SJCRH30 (cell line): ENCODE measurements around the gene MRAS. TPM values are rescaled to one million over a fixed set of nuclear protein-coding genes. Genes with fewer than 3 reads are reported as not detected.

Experiments used
- DNase-seq, 2 experiments: peaks; one replicate each; pipeline ENCODE4 v3.0.0-alpha.2; 2015 to 2020
- H3K27ac ChIP-seq: fragments of 250-450 bp; sonication (Bioruptor Pico); 2 replicates; pipeline ENCODE4 v1.5.1; 2020; ENCODE audit warnings: mild to moderate bottlenecking, moderate library complexity
- H3K27me3 ChIP-seq: fragments of 250-450 bp; sonication (Bioruptor Pico); 2 replicates; pipeline ENCODE4 v1.5.1; 2020; ENCODE audit warnings: mild to moderate bottlenecking, moderate library complexity
- H3K36me3 ChIP-seq: fragments of 250-450 bp; sonication (Bioruptor Pico); 2 replicates; pipeline ENCODE4 v1.5.1; 2020; ENCODE audit warnings: mild to moderate bottlenecking, moderate library complexity
- H3K4me1 ChIP-seq: fragments of 250-450 bp; sonication (Bioruptor Pico); 2 replicates; pipeline ENCODE4 v1.5.1; 2020; ENCODE audit warnings: mild to moderate bottlenecking, moderate library complexity
- H3K4me3 ChIP-seq: fragments of 250-450 bp; sonication (Bioruptor Pico); 2 replicates; pipeline ENCODE4 v1.5.1; 2020; ENCODE audit warnings: mild to moderate bottlenecking, moderate library complexity
- H3K9me3 ChIP-seq: fragments of 250-450 bp; sonication (Bioruptor Pico); replicated peaks from 2 replicates; pipeline ENCODE4 v1.5.1; 2020; ENCODE audit warnings: mild to moderate bottlenecking, moderate library complexity
- total RNA-seq: library from RNA; depleted of rRNA; stranded (reverse); fragments of >200 nt; shearing (Covaris generic); gene quantifications from 2 replicates; pipeline ENCODE4 v1.2.3, GENCODE V29; 2014

The MRAS gene
- total RNA-seq, 1 experiment from 2014 or later: 63.6 TPM

- no peaks in the 10 kb centered on the region for H3K9me3 ChIP-seq
- H3K36me3 ChIP-seq: peaks cover 6% of the 10 kb centered on the region
- H3K27me3 ChIP-seq: no peaks in the 10 kb centered on the region
- H3K4me1 ChIP-seq: peaks cover 17% of the 10 kb centered on the region; the same call in 1 of the 2 replicates
- H3K27ac ChIP-seq: peak overlapping the region; percentile 11
- no peak for DNase-seq
- H3K4me3 ChIP-seq: no peak overlapping the region
These were observed 33.8 kb downstream of the MRAS start for GRCh38 chr3:138381950-138382715.

- Histone ChIP-seq H3K27me3 (no peaks in the 10 kb centered on the region), H3K27ac (no peak overlapping the region), H3K9me3 (no peaks in the 10 kb centered on the region), H3K36me3 (peaks cover 6% of the 10 kb centered on the region), H3K4me3 (no peak overlapping the region), H3K4me1 (peaks cover 17% of the 10 kb centered on the region; the same call in 1 of the 2 replicates)
- no peak for DNase-seq
These were observed 35.5 kb downstream of the MRAS start for GRCh38 chr3:138383715-138384465.

GRCh38 chr3:138384531-138384930 is 36.2 kb downstream of the MRAS start:
- DNase-seq: no peak
- Histone ChIP-seq H3K4me3 (no peak overlapping the region), H3K27ac (no peak overlapping the region), H3K36me3 (peaks cover 6% of the 10 kb centered on the region), H3K4me1 (peaks cover 17% of the 10 kb centered on the region; the same call in 1 of the 2 replicates), H3K27me3 (no peaks in the 10 kb centered on the region), H3K9me3 (no peaks in the 10 kb centered on the region)

- Histone ChIP-seq H3K27ac (no peak overlapping the region), H3K36me3 (peaks cover 6% of the 10 kb centered on the region), H3K4me1 (peaks cover 17% of the 10 kb centered on the region; the same call in 1 of the 2 replicates), H3K27me3 (no peaks in the 10 kb centered on the region), H3K9me3 (no peaks in the 10 kb centered on the region), H3K4me3 (no peak overlapping the region)
- DNase-seq: no peak
These were observed 36.6 kb downstream of the MRAS start for GRCh38 chr3:138384976-138385375.

DNA sequence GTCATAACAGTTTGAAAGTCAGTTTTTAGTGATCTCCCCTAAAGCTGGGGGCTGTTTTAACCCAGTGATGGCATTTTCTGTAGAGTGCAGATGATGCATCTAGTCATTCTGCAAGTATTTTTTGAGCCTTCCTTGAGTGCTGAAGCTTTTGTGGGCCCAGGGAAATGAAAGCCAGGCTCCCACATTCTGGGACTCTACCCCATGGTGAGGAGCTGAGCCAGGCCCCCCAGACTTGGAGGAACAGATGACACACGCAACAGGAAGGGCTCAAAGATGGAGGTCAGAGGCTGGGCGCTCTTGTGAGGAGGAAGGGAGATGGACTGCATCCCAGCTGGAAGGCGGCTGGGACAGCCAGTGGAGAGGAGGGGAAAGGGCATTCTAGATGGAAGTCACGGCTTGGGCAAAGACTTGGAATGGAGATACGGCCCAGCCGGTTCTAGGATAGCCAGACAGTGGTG is 40.8 kb downstream of the MRAS start:
- Histone ChIP-seq H3K27ac (no peak overlapping the region), H3K4me1 (peaks cover 12% of the 10 kb centered on the region)

DNA sequence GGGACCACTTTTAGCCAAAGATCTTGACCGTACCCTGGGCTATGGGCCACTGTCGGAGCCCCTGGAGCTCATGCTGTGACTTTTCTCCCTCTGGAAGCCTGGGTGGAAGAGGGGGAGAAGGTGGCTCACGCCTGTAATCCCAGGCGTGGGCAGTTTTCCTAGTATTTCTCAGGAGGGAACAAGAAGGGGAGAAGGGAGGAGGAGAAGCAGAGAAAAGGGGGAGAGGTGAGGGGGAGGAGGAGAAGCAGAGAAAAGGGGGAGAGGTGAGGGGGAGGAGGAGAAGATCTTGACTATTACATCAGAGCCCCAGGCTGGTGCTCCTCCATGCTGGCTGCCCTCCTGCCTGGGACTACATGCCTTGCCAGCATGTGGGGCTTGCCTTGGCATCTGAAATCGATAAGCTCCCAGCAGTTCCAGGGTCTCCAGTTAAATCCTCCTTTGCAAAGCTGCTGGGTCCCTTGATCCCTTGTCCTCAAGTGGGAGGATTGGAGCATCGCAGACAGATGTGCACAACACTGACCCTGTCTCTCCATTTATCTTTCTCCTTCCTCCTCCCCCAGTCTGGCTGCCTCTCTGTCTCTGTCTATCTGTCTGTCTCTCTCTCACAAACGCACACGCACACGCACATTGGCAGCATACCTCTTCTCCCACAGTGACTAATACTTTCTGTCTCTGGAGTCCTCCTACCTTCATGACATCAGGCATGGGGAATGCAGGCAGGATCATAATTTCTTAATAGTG is 41.6 kb downstream of the MRAS start:
- Histone ChIP-seq H3K4me3 (no peak overlapping the region), H3K4me1 (peaks cover 12% of the 10 kb centered on the region), H3K36me3 (peaks cover 6% of the 10 kb centered on the region), H3K27ac (peak overlapping the region; percentile 40), H3K9me3 (no peaks in the 10 kb centered on the region), H3K27me3 (no peaks in the 10 kb centered on the region)
- DNase-seq: peak; percentile 42

More for the DNA sequence above, 40.8 kb downstream of the MRAS start:
- H3K27me3 ChIP-seq: no peaks in the 10 kb centered on the region
- peaks cover 6% of the 10 kb centered on the region for H3K36me3 ChIP-seq
- H3K9me3 ChIP-seq: no peaks in the 10 kb centered on the region
- no peak overlapping the region for H3K4me3 ChIP-seq
- no peak for DNase-seq

GRCh38 chr3:138390582-138390932 is 42.2 kb downstream of the MRAS start:
- Histone ChIP-seq H3K4me1 (peaks cover 12% of the 10 kb centered on the region), H3K4me3 (no peak overlapping the region), H3K27ac (peak overlapping the region; percentile 40), H3K9me3 (no peaks in the 10 kb centered on the region), H3K27me3 (no peaks in the 10 kb centered on the region), H3K36me3 (peaks cover 6% of the 10 kb centered on the region)
- DNase-seq: no peak

GRCh38 chr3:138394156-138394555 is 45.8 kb downstream of the MRAS start:
- Histone ChIP-seq H3K27me3 (no peaks in the 10 kb centered on the region), H3K9me3 (no peaks in the 10 kb centered on the region), H3K4me1 (peaks cover 12% of the 10 kb centered on the region), H3K27ac (no peak overlapping the region), H3K4me3 (no peak overlapping the region), H3K36me3 (no peaks in the 10 kb centered on the region)
- no peak for DNase-seq

GRCh38 chr3:138394686-138395085 is 46.3 kb downstream of the MRAS start:
- Histone ChIP-seq H3K4me3 (no peak overlapping the region), H3K36me3 (no peaks in the 10 kb centered on the region), H3K27me3 (no peaks in the 10 kb centered on the region), H3K4me1 (peaks cover 12% of the 10 kb centered on the region), H3K27ac (no peak overlapping the region), H3K9me3 (no peaks in the 10 kb centered on the region)
- DNase-seq: no peak

DNA sequence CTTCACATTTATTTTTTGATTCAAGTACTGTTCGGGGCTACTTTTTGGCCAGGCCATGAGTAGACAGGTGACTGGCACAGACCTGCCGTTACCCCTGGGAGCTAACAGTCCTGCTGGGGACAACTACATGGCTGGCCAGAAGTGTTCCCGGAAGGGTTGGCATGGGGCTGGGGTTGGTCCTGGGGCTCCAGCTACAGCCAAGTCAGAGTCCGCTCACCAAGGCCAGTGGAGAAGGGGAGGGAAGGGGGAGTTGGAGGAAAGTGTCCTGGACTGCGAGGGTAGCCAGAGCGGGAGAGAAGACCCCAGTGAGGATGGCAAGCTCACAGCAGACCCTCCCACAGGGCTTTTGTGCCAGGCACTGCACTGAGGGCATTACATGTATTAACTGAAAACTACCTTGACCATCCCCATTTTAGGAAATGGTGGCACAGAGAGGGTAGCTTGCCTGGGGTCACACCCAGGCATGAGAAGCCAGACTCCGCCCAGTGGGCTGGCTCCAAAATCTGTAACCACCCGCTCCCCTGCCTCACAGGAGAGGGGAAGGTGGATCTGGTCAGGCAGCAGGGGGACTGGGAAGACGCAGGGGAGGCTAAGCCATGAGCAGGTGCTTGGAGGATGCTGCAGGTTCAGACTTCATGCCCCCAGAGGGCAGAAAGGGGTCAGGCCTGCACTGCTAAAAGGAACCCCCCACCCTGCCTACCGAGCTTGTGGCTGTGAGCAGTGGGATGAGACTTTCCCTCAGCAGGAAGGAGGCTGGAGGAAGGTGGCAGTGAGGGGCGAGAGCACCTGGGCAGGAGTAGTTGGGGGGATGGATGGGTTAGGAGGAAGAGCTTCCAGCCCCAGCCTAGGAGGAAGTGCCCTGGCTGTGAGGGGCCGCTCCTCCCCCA is 47.7 kb downstream of the MRAS start:
- H3K27me3 ChIP-seq: no peaks in the 10 kb centered on the region
- H3K36me3 ChIP-seq: no peaks in the 10 kb centered on the region; the same call in 1 of the 2 replicates
- H3K9me3 ChIP-seq: no peaks in the 10 kb centered on the region
- peaks cover under 1% of the 10 kb centered on the region; the same call in 1 of the 2 replicates for H3K4me1 ChIP-seq
- H3K4me3 ChIP-seq: no peak overlapping the region
- H3K27ac ChIP-seq: no peak overlapping the region
- DNase-seq: no peak

DNA sequence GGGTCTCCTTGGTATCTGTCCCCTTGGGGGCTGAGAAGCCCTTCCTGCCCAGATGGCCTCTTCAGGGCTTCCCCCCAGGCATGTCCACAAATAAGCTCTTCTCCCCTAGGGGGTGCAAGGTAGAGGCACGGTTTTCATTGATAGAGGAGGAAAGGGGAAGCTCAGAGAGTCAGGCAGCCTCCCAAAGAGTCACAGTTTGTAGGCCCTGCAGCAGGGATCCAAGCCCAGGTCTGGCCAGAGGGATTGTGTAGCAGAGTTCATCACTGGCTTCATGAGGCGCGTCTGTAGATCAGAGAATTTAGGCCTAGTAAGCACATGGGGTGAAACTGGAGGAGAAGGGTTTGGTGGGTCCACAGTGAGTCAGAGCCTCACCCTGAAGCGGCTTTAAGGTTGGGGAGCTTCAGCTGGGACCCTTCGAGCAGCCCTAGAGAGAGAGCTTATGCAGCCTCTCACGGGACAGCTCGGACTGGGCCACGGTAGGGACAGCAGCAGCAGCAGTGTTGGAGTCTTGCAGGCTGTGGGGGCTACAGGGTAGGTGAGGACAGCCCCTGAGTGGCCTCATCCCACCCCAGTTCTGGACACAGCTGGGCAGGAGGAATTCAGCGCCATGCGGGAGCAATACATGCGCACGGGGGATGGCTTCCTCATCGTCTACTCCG is 48.5 kb downstream of the MRAS start:
- Histone ChIP-seq H3K36me3 (peaks cover under 1% of the 10 kb centered on the region; the same call in 1 of the 2 replicates), H3K27ac (no peak overlapping the region)

DNA sequence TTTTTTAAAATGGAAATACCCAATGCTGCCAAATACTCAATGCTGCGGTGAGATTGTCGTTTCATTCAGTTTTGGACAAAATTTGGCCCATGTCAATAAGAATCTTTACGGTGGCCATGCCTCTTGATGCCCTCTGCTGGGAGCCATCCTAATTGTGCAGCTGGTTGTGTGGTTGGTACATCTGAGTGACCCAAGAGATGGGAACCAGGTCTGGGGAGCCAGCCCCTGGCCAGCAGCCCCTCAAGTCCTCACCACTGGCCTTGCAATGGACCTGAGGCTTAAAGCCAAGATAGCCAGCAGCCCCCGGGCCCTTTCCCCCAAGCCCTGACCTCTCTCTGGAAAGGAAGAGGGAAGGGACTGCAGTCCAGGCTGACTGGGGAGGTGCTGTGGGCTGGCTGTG is 49.6 kb downstream of the MRAS start:
- DNase-seq: no peak
- Histone ChIP-seq H3K27ac (no peak overlapping the region), H3K36me3 (peaks cover 8% of the 10 kb centered on the region), H3K4me3 (no peak overlapping the region), H3K4me1 (no peaks in the 10 kb centered on the region), H3K9me3 (no peaks in the 10 kb centered on the region), H3K27me3 (no peaks in the 10 kb centered on the region)

More for the DNA sequence above, 48.5 kb downstream of the MRAS start:
- no peaks in the 10 kb centered on the region for H3K9me3 ChIP-seq
- H3K4me3 ChIP-seq: no peak overlapping the region
- H3K4me1 ChIP-seq: no peaks in the 10 kb centered on the region
- DNase-seq: no peak
- no peaks in the 10 kb centered on the region for H3K27me3 ChIP-seq

DNA sequence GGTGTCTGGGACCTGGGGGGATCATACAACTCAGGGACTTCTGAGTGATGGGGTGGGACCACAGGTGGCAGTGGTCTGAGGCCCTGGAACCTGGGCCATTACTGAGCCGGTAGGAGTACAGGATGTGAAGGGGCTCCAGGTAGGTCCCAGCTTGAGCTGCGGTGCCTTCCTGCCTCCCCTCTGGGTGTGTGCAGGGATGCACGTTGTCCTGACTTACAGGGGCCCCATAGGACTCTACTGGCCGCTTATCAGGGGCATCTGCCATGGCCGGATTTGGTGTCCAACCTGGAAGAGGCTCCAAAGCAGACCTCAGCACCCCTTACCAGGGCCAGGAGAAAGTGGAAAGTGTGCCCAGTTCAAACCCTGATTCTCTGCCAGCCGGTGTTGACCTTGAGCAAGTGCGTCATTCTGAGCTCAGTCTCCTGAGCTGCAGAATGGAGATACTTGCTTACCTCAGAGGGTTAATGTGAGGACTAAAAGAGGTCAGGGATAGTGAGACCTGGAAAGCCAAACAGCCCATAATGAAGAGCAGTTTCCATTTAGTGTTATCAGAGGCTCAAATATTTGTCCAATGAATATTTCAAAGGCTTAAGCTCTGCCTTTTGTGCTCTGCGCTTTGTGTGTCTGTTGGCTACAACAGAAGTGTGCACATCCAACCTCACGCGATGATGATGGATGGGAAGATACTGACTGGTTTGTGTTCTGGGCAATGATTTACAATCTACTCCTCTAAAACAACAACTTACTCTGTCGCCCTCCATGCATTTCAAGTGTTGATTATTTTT is 50.6 kb downstream of the MRAS start:
- Histone ChIP-seq H3K9me3 (no peaks in the 10 kb centered on the region), H3K27ac (no peak overlapping the region), H3K4me3 (no peak overlapping the region), H3K4me1 (no peaks in the 10 kb centered on the region), H3K27me3 (no peaks in the 10 kb centered on the region), H3K36me3 (peaks cover 17% of the 10 kb centered on the region)
- no peak for DNase-seq
